ENCODE measurements around the gene GFRA1.

GRCh38 chr10:116211682-116212081 is 61.3 kb downstream of the GFRA1 start:
- TF ChIP-seq POLR2A (IDR thresholded peaks at IDR 0.05; ENCODE audit: extremely low read depth, insufficient read length) = no peak
- TF ChIP-seq, protein P1, sequence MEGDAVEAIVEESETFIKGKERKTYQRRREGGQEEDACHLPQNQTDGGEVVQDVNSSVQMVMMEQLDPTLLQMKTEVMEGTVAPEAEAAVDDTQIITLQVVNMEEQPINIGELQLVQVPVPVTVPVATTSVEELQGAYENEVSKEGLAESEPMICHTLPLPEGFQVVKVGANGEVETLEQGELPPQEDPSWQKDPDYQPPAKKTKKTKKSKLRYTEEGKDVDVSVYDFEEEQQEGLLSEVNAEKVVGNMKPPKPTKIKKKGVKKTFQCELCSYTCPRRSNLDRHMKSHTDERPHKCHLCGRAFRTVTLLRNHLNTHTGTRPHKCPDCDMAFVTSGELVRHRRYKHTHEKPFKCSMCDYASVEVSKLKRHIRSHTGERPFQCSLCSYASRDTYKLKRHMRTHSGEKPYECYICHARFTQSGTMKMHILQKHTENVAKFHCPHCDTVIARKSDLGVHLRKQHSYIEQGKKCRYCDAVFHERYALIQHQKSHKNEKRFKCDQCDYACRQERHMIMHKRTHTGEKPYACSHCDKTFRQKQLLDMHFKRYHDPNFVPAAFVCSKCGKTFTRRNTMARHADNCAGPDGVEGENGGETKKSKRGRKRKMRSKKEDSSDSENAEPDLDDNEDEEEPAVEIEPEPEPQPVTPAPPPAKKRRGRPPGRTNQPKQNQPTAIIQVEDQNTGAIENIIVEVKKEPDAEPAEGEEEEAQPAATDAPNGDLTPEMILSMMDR (IDR thresholded peaks at IDR 0.05; ENCODE audit: low read depth, low read length) = no peak
- TF ChIP-seq, protein P2, sequence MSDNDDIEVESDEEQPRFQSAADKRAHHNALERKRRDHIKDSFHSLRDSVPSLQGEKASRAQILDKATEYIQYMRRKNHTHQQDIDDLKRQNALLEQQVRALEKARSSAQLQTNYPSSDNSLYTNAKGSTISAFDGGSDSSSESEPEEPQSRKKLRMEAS (IDR thresholded peaks at IDR 0.05; ENCODE audit: low read depth, low read length) = no peak

Data from NB4 (cell line).